ENCODE measurements around the gene LEPROT.

DNA sequence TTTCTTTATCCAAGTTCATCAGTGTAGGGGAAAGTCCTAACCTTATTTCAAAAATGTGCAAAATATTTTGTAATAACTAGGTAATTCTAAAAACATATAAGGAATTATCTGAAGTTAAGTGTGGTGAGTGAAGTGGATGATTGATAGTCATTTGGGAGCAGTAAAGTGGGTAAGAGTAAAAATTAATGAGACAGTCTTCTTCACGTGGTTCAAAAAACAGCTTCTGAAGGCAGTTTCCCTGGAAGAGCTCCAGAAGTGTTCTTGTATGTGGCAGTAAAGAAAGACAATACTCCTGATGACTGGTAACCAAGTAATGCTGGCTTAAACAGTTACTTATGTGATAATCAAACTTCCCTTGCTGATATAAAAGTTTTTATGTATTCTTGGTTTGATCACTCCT is 50.3 kb downstream of the LEPROT start:
- TF ChIP-seq, protein P1, sequence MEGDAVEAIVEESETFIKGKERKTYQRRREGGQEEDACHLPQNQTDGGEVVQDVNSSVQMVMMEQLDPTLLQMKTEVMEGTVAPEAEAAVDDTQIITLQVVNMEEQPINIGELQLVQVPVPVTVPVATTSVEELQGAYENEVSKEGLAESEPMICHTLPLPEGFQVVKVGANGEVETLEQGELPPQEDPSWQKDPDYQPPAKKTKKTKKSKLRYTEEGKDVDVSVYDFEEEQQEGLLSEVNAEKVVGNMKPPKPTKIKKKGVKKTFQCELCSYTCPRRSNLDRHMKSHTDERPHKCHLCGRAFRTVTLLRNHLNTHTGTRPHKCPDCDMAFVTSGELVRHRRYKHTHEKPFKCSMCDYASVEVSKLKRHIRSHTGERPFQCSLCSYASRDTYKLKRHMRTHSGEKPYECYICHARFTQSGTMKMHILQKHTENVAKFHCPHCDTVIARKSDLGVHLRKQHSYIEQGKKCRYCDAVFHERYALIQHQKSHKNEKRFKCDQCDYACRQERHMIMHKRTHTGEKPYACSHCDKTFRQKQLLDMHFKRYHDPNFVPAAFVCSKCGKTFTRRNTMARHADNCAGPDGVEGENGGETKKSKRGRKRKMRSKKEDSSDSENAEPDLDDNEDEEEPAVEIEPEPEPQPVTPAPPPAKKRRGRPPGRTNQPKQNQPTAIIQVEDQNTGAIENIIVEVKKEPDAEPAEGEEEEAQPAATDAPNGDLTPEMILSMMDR (IDR thresholded peaks at IDR 0.05), result no peak
- TF ChIP-seq POLR2A (IDR thresholded peaks at IDR 0.05), result no peak
- no peak for TF ChIP-seq EP300 (IDR thresholded peaks at IDR 0.05)

Measured in ovary (tissue), 3 donors.